AG04450 (cell line): ENCODE measurements around the gene DRD2. TPM values are rescaled to one million over a fixed set of nuclear protein-coding genes. Genes with fewer than 3 reads are reported as not detected.

Experiments used
- CTCF ChIA-PET: fragments of 300-600, 350-600 bp; formaldehyde crosslinking; extraction: SDS; loops from one replicate; lab custom pipeline; 2022; ENCODE audit warnings: antibody characterized with exemption, inconsistent platforms; lab: Charles Lee
- POLR2A ChIA-PET: fragments of 350-600 bp; formaldehyde crosslinking; extraction: SDS; loops from one replicate; lab custom pipeline; 2021; ENCODE audit warnings: antibody characterized with exemption, inconsistent platforms; lab: Yijun Ruan, JAX
- DNase-seq: peaks from one replicate; pipeline ENCODE4 v3.0.0-alpha.2; 2011; ENCODE audit warnings: low read depth, low spot score
- H3K27ac ChIP-seq: one replicate; pipeline ENCODE4 v1.5.1; 2012; ENCODE audit warnings: low read depth, low read length, control low read depth
- H3K27me3 ChIP-seq: one replicate; pipeline ENCODE4 v1.6.0; 2012; ENCODE audit warnings: low read length; ENCODE audit not compliant: control insufficient read depth, insufficient read depth
- H3K4me3 ChIP-seq: 2 replicates; pipeline ENCODE4 v1.5.1; 2011; ENCODE audit warnings: mild to moderate bottlenecking, low read depth, low read length, control low read depth
- H3K9me3 ChIP-seq: 2 replicates; pipeline ENCODE4 v1.5.1; 2012; ENCODE audit warnings: low read length; ENCODE audit not compliant: control insufficient read depth, insufficient read depth
- polyA plus RNA-seq: library from polyadenylated mRNA; depleted of rRNA; stranded (reverse); fragments of >200 nt; gene quantifications from 2 replicates; pipeline ENCODE4 v1.2.3, GENCODE V29; 2011
- TF ChIP-seq, protein P1 (sequence below): IDR thresholded peaks from 2 replicates; pipeline ENCODE4 v1.5.1; 2011; ENCODE audit warnings: low read depth, low read length, control low read depth, inconsistent platforms

DRD2 gene
- polyA plus RNA-seq, 1 experiment, result not detected

- ChIA-PET POLR2A (no interaction called here), CTCF (no interaction called here)
- TF ChIP-seq, protein P1, sequence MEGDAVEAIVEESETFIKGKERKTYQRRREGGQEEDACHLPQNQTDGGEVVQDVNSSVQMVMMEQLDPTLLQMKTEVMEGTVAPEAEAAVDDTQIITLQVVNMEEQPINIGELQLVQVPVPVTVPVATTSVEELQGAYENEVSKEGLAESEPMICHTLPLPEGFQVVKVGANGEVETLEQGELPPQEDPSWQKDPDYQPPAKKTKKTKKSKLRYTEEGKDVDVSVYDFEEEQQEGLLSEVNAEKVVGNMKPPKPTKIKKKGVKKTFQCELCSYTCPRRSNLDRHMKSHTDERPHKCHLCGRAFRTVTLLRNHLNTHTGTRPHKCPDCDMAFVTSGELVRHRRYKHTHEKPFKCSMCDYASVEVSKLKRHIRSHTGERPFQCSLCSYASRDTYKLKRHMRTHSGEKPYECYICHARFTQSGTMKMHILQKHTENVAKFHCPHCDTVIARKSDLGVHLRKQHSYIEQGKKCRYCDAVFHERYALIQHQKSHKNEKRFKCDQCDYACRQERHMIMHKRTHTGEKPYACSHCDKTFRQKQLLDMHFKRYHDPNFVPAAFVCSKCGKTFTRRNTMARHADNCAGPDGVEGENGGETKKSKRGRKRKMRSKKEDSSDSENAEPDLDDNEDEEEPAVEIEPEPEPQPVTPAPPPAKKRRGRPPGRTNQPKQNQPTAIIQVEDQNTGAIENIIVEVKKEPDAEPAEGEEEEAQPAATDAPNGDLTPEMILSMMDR, result no peak
- Histone ChIP-seq H3K9me3 (no peaks in the 10 kb centered on the region), H3K27ac (no peak overlapping the region), H3K27me3 (peaks cover 7% of the 10 kb centered on the region), H3K4me3 (no peak overlapping the region)
- DNase-seq, result no peak
Measured at GRCh38 chr11:113431746-113432145, 43.5 kb downstream of the DRD2 start.

DNA sequence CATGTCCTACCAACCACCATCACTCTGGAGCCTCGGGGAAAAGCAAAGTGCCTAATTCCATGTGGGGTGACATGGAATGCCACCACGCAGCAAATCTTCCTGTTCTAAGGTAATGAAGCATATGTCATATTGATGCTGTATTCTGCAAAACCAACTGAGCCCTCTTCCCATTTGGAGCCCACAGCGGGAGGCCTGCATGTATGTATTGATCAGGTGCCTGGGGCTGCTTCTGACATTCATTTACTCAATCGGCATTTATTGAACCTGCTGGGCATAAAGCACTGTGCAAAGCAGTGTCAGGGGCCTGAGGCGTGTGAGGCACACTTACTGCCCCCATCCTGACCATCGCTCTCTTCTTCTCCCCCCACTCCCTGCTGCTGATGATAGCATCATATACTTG is 48.5 kb downstream of the DRD2 start:
- ChIA-PET POLR2A (no interaction called here), CTCF (no interaction called here)
- TF ChIP-seq, protein P1, result no peak
- H3K27ac ChIP-seq, result no peak overlapping the region
- no peak for DNase-seq
- no peak overlapping the region for H3K4me3 ChIP-seq
- H3K27me3 ChIP-seq, result no peaks in the 10 kb centered on the region
- H3K9me3 ChIP-seq, result no peaks in the 10 kb centered on the region

DNA sequence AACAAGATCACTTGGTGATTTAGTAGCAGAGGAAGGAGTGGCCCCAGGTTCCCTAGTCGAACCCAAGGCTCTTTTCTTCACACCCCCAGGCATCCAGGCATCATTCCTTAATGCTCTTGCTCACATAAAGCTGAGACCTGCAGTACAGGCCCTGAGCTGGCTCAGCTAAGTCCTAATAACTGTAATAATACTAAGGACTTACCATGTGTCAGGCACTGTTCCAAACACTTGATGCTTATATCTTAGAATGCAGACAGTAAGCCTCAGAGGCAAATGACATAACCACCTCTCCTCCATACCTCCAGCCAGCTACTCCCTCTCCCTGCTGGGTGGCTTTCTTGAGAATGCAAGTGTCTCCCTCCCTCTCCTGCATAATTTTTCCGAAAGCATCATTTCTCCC is 54.4 kb downstream of the DRD2 start:
- H3K4me3 ChIP-seq, result no peak overlapping the region
- H3K27ac ChIP-seq, result no peak overlapping the region
- DNase-seq, result no peak
- no peaks in the 10 kb centered on the region; the same call in 1 of the 2 replicates for H3K9me3 ChIP-seq
- POLR2A ChIA-PET, result no interaction called here
- peaks cover 3% of the 10 kb centered on the region for H3K27me3 ChIP-seq
- TF ChIP-seq, protein P1, result no peak
- CTCF ChIA-PET, result no interaction called here

GRCh38 chr11:113419454-113420003 is 55.7 kb downstream of the DRD2 start:
- ChIA-PET POLR2A (no interaction called here), CTCF (no interaction called here)
- Histone ChIP-seq H3K4me3 (no peak overlapping the region), H3K9me3 (no peaks in the 10 kb centered on the region; the same call in 1 of the 2 replicates), H3K27me3 (peaks cover 4% of the 10 kb centered on the region), H3K27ac (no peak overlapping the region)
- TF ChIP-seq, protein P1, result no peak
- DNase-seq, result no peak

GRCh38 chr11:113417428-113417827 is 57.8 kb downstream of the DRD2 start:
- Histone ChIP-seq H3K27ac (no peak overlapping the region), H3K27me3 (peaks cover 4% of the 10 kb centered on the region), H3K9me3 (no peaks in the 10 kb centered on the region; the same call in 1 of the 2 replicates), H3K4me3 (no peak overlapping the region)
- DNase-seq, result no peak
- TF ChIP-seq, protein P1, result no peak
- CTCF ChIA-PET, result no interaction called here
- POLR2A ChIA-PET, result no interaction called here
